Hepatocyte (in vitro differentiated cells): ENCODE measurements around the gene LENG8.

Experiments used
- CTCF ChIP-seq: fragments of 200-600 bp; sonication (generic); IDR thresholded peaks from 2 replicates; pipeline ENCODE4 v1.5.1; 2016; ENCODE audit warnings: antibody characterized with exemption, mild to moderate bottlenecking; ENCODE audit not compliant: poor library complexity
- EZH2phosphoT487 ChIP-seq: fragments of 200-600 bp; sonication (generic); IDR thresholded peaks from one replicate; pipeline ENCODE4 v1.6.1; 2018; ENCODE audit warnings: antibody characterized with exemption, mild to moderate bottlenecking, low read depth, moderate library complexity; ENCODE audit not compliant: unreplicated experiment, severe bottlenecking

- no peak for TF ChIP-seq CTCF
- no peak for TF ChIP-seq EZH2phosphoT487
Measured at GRCh38 chr19:54421521-54421920, 27.5 kb upstream of the LENG8 start.
